ENCODE measurements around the gene KDR.
A peak's percentile ranks its signal among the peaks of the same experiment; 100 is the strongest.

Gene KDR

GRCh38 chr4:55080174-55080865 lies 45.1 kb downstream of the KDR start:
- no peak for DNase-seq (ENCODE audit: low read depth in 2 of 3, low spot score in 1 of 3)

DNA sequence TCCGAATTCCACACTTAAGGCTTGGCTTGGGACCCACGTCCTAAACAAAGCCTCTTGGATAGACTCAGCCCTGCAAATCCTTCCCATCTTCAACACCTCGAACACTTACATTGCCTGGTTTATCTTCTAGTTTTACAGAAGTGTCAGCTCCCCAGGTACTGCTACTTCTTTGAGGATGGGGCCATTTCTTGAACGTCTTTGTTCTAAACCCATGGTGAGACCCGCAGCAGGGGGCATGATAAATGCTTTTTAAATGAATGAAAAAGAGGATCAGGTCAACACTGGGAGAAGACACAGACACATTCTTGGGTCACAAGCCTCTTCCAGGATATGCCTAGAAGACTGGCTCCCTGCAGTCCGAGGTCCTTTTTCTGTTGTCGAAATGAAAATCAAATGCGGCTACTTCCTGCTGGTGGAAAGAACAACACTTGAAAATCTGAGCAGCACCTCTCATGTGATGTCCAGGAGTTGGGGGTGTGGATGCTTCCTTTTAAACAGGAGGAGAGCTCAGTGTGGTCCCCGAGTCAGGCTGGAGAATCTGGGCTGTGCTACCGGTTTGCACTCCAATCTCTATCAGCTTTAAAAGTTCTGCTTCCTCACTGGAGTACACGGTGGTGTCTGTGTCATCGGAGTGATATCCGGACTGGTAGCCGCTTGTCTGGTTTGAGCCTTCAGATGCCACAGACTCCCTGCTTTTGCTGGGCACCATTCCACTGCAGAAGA lies 45.8 kb downstream of the KDR start:
- no peak for DNase-seq (ENCODE audit: low read depth in 2 of 3, low spot score in 1 of 3)

GRCh38 chr4:55078987-55079386 lies 46.4 kb downstream of the KDR start:
- DNase-seq (ENCODE audit: low read depth in 2 of 3, low spot score in 1 of 3), result no peak

GRCh38 chr4:55077577-55077976 lies 47.8 kb downstream of the KDR start:
- no peak for DNase-seq (ENCODE audit: low read depth in 2 of 3, low spot score in 1 of 3)

DNA sequence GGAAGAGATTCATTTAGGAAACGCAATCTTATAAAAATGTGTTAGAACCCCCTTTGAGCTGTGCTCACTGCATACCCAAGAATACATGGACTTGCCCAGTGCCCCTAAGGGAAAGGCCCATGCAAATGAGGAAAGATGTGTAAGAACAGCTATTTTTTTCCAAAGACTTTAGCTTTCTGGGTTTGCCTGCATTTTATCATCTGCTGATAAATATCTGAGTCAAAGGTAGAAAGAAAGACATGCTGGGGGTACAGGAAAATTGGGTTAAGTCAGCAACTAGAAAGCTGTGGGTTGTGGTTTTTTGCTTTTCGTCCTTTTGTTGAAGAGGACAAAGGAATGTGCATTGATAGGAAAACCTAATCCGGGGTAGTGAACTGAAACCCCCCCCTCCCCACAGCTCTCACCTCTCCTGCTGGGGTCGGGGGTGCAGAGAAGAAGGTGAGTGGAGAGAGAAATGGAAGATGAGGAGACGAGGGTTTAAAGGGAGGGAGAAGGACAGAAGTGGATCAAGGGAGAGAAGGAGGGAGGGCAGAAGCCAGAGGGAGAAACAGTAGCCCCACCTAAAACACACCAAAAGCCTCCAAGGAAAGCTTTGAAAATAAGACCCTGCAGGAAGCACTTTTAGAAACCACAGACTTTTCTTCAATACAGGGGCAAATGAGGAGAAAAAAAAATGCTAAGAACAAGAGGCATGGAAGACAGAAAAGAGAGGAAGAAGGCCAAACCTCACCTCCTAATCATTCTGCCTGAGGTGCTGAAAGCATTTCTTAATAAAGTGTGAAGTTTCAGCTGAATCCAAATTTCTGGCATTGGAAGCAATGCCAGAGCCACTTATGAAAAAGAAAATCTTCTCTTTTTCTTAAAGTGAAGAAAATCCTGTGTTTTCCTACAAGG lies 49.3 kb downstream of the KDR start:
- peak in 1 of 3 donors; percentile 0 for DNase-seq (ENCODE audit: low read depth in 2 of 3, low spot score in 1 of 3)

- no peak for DNase-seq (ENCODE audit: low read depth in 2 of 3, low spot score in 1 of 3)
Measured at GRCh38 chr4:55075376-55075775, 50.0 kb downstream of the KDR start.

- no peak for DNase-seq (ENCODE audit: low read depth in 2 of 3, low spot score in 1 of 3)
Measured at GRCh38 chr4:55074386-55074785, 51.0 kb downstream of the KDR start.

DNA sequence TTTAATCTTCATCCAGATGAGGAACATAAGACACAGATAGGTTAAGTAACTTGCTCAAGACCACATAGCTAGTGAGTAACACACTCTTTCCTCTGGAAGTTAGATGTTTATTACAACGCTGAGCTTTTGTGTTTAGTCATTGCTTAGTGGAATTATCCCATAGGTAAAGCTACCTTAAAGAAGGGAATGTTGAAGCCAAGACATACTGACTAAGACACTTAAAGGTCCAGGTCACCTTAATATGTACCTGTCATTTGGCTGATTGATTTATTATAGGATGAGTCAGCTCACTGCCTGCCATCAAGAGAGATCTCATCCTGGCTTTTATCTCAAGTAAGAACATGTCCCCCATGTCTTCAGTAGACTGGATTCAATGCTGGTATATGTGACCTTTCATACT lies 53.4 kb downstream of the KDR start:
- no peak for DNase-seq (ENCODE audit: low read depth in 2 of 3, low spot score in 1 of 3)

DNA sequence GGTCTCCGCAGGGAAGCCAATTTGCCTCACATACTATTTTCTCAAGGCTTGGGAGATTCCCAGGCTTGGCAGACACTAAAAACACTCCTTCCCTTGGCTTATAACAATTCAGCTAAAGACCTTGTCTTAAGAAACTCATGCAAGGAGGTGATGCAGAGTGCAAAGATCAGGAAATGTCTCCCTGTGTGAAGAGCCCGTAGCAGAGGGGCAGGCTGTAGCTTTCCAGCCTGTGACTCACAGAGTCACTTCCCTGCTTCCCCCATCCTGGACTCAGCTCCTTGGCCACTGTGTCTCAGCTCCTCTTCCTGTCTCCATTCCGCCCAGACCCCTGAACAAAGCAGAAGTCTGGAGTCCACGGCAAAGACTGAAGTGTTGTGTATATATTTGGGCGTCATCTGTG lies 56.1 kb downstream of the KDR start:
- DNase-seq (ENCODE audit: low read depth in 2 of 3, low spot score in 1 of 3), result no peak

- no peak for DNase-seq (ENCODE audit: low read depth in 2 of 3, low spot score in 1 of 3)
Measured at GRCh38 chr4:55068522-55068921, 56.9 kb downstream of the KDR start.

- DNase-seq (ENCODE audit: low read depth in 2 of 3, low spot score in 1 of 3), result no peak
Measured at GRCh38 chr4:55066018-55066417, 59.4 kb downstream of the KDR start.

DNA sequence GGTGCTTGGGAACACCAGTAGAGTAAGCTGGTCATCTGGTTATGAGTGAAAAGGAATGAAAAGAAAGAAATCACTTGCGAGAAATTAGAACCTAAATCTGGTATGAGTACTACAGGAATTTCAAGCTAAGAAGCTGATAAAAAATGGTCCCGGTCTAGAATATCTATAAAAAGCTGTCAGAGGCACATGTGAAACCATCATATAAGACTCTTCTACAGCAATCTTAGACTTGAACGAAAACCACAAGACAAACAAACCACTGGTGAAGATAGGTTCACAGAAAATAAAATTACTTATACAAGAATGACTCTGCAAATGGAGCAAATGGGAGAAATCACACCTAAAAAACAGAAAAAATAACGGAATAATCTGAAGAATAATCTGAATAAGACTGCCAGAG lies 69.9 kb downstream of the KDR start:
- no peak for DNase-seq (ENCODE audit: low read depth in 2 of 3, low spot score in 1 of 3)

DNA sequence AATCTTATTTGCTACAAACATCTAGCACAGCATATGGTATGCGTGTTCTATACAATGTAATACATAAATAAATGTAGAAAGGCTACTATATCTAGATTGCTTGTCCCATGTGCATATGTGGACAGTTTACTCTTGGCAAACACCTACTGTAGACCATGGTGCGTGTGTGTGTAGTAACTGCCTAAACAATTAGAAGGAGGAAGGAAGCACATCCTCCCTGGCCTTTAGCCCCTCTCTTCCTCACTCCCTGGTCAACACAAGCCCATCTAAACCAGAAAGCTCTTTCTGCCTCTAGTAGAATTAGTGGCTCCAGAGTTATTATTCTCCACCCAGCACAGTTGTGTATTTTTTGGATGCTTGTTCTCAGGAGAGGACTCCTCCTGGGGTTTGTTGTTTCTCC lies 73.9 kb downstream of the KDR start:
- DNase-seq (ENCODE audit: low read depth in 2 of 3, low spot score in 1 of 3), result no peak

GRCh38 chr4:55050418-55050950 lies 74.9 kb downstream of the KDR start:
- DNase-seq (ENCODE audit: low read depth in 2 of 3, low spot score in 1 of 3), result no peak

DNA sequence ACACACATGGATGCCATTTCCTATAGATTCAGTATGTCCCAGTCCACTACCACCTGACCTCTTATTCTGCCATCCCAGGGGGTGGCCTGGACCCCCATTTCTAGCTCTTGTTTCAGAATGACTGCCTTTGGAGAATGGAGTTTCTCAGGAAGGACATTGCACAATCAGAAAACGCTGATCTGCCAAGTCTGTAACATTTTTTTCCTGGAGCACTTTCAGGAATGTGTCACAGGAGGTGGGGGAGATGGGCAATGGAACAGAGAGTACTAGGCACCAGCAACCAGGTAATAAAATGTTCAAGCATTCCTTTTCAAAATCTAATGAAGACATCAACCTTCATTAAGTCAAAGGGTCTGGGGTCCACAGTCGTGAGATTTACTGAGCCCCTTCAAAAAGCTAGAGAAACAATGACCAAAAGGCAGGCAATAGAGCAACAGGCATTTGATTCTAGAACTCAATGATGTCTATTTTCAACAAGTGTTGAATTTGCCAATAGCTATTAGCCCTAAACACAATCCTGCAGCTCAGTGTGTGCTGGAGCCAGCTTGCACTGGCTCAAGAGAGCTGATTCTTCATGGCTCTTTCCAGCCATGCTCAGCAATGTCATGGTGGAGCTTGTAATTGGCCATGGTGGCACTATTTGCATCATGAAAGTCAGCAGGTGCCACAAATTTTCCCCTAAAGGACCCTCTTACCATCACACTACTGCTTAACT lies 87.1 kb downstream of the KDR start:
- no peak for DNase-seq (ENCODE audit: low read depth in 2 of 3, low spot score in 1 of 3)

DNA sequence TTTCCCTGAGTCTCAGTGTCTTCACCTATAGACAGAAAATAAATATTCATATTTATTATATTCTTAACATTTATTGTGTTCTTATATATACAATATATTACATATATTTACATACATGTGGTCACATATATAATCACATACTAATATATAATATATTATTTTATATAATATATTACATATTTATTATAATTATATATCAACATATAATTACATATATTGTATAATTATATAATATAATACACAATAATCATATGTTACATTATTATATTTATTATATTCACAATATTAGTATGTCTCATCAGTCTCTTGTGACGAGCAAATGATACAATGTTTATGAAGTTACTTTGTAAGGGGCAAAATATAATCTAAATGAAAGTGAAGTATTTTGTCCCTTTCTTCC lies 87.7 kb downstream of the KDR start:
- DNase-seq (ENCODE audit: low read depth in 2 of 3, low spot score in 1 of 3), result no peak

GRCh38 chr4:55036405-55036804 lies 89.0 kb downstream of the KDR start:
- DNase-seq (ENCODE audit: low read depth in 2 of 3, low spot score in 1 of 3), result no peak

DNA sequence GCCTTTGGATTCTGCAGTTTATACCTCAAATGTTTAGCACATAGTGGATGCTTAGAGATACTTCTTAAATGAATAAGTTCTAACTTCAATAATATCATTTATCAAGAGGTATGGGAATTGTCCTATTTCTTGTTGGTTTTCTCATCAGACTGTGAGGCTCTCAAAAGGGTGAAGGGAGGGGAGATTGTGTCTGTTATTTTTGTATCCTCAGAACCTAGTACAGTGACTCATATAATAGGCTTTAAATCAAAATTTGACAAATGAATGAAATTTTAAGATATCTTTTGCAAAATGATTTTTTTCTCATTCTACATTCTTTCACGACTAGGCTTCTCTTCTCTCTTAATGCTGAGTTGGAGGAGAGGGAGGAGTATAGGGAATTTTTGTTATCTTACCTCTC lies 89.5 kb downstream of the KDR start:
- no peak for DNase-seq (ENCODE audit: low read depth in 2 of 3, low spot score in 1 of 3)

DNA sequence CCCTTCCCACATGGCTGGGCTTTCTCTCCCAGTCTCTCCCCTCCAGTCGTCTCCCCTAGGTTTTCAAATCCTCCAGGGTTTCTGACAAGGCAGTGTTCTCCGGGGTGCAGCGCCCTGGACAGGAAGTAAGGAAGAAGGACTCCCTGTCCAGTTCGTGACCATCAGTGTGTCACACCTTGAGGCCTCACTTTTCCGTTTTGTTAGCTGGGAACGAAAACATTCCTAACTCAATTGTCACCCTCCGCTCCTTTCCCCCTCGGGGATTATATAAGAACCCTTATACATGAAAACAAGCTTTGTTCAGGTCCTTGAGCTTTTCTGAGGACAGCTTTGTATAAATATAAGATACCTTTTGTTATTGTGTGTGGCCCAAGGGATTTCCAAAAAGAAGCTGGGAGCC lies 92.1 kb downstream of the KDR start:
- DNase-seq (ENCODE audit: low read depth in 2 of 3, low spot score in 1 of 3), result no peak

DNA sequence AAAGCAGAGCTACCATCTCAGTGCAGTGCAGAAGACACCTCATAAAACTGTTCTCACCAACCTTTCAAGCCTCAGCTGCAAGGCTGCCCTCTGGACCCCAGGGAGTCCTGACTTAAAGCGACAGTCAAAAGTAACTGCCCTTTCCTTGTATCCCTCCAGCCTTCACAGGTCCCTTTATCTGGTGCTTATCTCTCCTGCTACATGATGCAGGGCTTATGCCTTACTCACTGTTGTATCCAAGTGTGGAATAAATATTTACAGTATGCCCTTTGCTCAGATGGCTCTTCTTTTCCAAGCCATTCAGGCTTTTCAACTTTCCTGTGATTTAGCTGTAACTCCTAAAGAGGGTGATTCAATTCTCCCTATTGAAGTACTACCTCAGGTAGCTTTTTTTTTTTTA lies 92.6 kb downstream of the KDR start:
- no peak for DNase-seq (ENCODE audit: low read depth in 2 of 3, low spot score in 1 of 3)

- no peak for DNase-seq (ENCODE audit: low read depth in 2 of 3, low spot score in 1 of 3)
Measured at GRCh38 chr4:55032179-55032578, 93.2 kb downstream of the KDR start.
